ENCODE results near the gene KIF16B.
A peak's percentile ranks its signal among the peaks of the same experiment; 100 is the strongest.

KIF16B gene

GRCh38 chr20:16270314-16270931 is 302.8 kb downstream of the KIF16B start:
- H3K36me3 ChIP-seq (ENCODE audit: control insufficient read depth, insufficient read depth, low read length) = no peaks in the 10 kb centered on the region
- no peaks in the 10 kb centered on the region for H3K9me3 ChIP-seq (ENCODE audit: control insufficient read depth, low read length)
- no peak overlapping the region for H2AFZ ChIP-seq
- no peak overlapping the region for H3K27ac ChIP-seq
- no peaks in the 10 kb centered on the region for H3K27me3 ChIP-seq (ENCODE audit: control insufficient read depth, insufficient read depth, low read length)
- H3K4me1 ChIP-seq = peaks cover under 1% of the 10 kb centered on the region
- H3K4me3 ChIP-seq (ENCODE audit: low read depth, low read length) = no peak overlapping the region
- no peak for TF ChIP-seq CTCF (IDR thresholded peaks at IDR 0.05)
- no peaks in the 10 kb centered on the region for H3K79me2 ChIP-seq
- no peak overlapping the region for H3K4me2 ChIP-seq (ENCODE audit: low read length)
- no peak overlapping the region for H3K9ac ChIP-seq

- H3K27me3 ChIP-seq (ENCODE audit: control insufficient read depth, insufficient read depth, low read length) = no peaks in the 10 kb centered on the region
- no peak overlapping the region for H3K27ac ChIP-seq
- H3K4me3 ChIP-seq (ENCODE audit: low read depth, low read length) = no peak overlapping the region
- no peak overlapping the region for H3K9ac ChIP-seq
- H2AFZ ChIP-seq = no peak overlapping the region
- no peaks in the 10 kb centered on the region for H3K79me2 ChIP-seq
- no peaks in the 10 kb centered on the region for H3K9me3 ChIP-seq (ENCODE audit: control insufficient read depth, low read length)
- H3K4me2 ChIP-seq (ENCODE audit: low read length) = no peak overlapping the region
- peaks cover 5% of the 10 kb centered on the region for H3K4me1 ChIP-seq
- TF ChIP-seq CTCF (IDR thresholded peaks at IDR 0.05) = no peak
- no peaks in the 10 kb centered on the region for H3K36me3 ChIP-seq (ENCODE audit: control insufficient read depth, insufficient read depth, low read length)
These were observed 305.7 kb downstream of the KIF16B start for GRCh38 chr20:16267526-16267925.

DNA sequence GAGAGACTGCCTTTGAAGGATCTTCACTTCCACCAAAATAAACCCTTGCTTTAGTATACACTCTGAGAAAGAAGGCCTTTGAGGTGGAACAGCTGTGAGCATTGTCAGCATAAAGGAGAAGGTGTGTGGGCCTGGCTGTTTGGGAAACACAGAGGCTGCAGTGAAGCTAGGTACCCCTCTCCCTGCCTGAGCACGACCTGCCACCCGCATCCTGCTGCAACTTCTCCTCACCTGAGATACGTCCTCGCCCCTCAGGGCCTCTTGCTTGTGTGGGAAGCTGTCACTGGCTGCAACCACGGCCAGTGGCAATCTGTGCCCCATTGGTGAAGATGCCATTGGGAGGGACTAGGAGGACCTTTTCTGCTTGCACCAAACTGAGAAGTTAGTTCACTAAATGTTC is 307.9 kb downstream of the KIF16B start:
- H3K27ac ChIP-seq = no peak overlapping the region
- no peaks in the 10 kb centered on the region for H3K79me2 ChIP-seq
- H3K9me3 ChIP-seq (ENCODE audit: control insufficient read depth, low read length) = no peaks in the 10 kb centered on the region
- H3K4me3 ChIP-seq (ENCODE audit: low read depth, low read length) = no peak overlapping the region
- H2AFZ ChIP-seq = no peak overlapping the region
- H3K9ac ChIP-seq = no peak overlapping the region
- no peaks in the 10 kb centered on the region for H3K36me3 ChIP-seq (ENCODE audit: control insufficient read depth, insufficient read depth, low read length)
- H3K4me2 ChIP-seq (ENCODE audit: low read length) = no peak overlapping the region
- no peak for TF ChIP-seq CTCF (IDR thresholded peaks at IDR 0.05)
- peaks cover 12% of the 10 kb centered on the region for H3K4me1 ChIP-seq
- no peaks in the 10 kb centered on the region for H3K27me3 ChIP-seq (ENCODE audit: control insufficient read depth, insufficient read depth, low read length)

GRCh38 chr20:16263582-16263981 is 309.7 kb downstream of the KIF16B start:
- Histone ChIP-seq H3K27ac (no peak overlapping the region), H3K4me1 (peaks cover 12% of the 10 kb centered on the region), H3K27me3 (ENCODE audit: control insufficient read depth, insufficient read depth, low read length) (no peaks in the 10 kb centered on the region), H3K9me3 (ENCODE audit: control insufficient read depth, low read length) (no peaks in the 10 kb centered on the region), H2AFZ (no peak overlapping the region), H3K79me2 (no peaks in the 10 kb centered on the region), H3K4me2 (ENCODE audit: low read length) (no peak overlapping the region), H3K36me3 (ENCODE audit: control insufficient read depth, insufficient read depth, low read length) (no peaks in the 10 kb centered on the region), H3K4me3 (ENCODE audit: low read depth, low read length) (no peak overlapping the region), H3K9ac (no peak overlapping the region)
- TF ChIP-seq CTCF (IDR thresholded peaks at IDR 0.05) = no peak

- H2AFZ ChIP-seq = peak overlapping the region; percentile 36
- H3K9me3 ChIP-seq (ENCODE audit: control insufficient read depth, low read length) = no peaks in the 10 kb centered on the region
- peaks cover 12% of the 10 kb centered on the region for H3K4me1 ChIP-seq
- no peak overlapping the region for H3K27ac ChIP-seq
- H3K79me2 ChIP-seq = no peaks in the 10 kb centered on the region
- H3K36me3 ChIP-seq (ENCODE audit: control insufficient read depth, insufficient read depth, low read length) = no peaks in the 10 kb centered on the region
- H3K27me3 ChIP-seq (ENCODE audit: control insufficient read depth, insufficient read depth, low read length) = no peaks in the 10 kb centered on the region
- H3K4me3 ChIP-seq (ENCODE audit: low read depth, low read length) = peak overlapping the region; percentile 25
- H3K4me2 ChIP-seq (ENCODE audit: low read length) = peak overlapping the region; percentile 4
- no peak overlapping the region for H3K9ac ChIP-seq
- TF ChIP-seq CTCF (IDR thresholded peaks at IDR 0.05) = no peak
These were observed 310.7 kb downstream of the KIF16B start for GRCh38 chr20:16262594-16262993.

All from parathyroid adenoma (tissue), 2 donors.